Spleen (tissue), 11 donors: ENCODE results near the gene MRPL41. TPM values are rescaled to one million over a fixed set of nuclear protein-coding genes. Genes with fewer than 3 reads are reported as not detected.

ENCODE experiments used
- DNase-seq: peaks from one replicate; pipeline ENCODE4 v3.0.0-alpha.2; 2020
- H3K27ac ChIP-seq, 8 donors: fragments of 200-600 bp; sonication (generic) in 7 of 8; 1 replicate in 4 of 8; 2 replicates in 4 of 8; pipeline versions ENCODE4 v1.5.0 to v1.8.0; 2016 to 2021; ENCODE audit warnings: inconsistent platforms in 4 of 8, mild to moderate bottlenecking in 4 of 8, moderate library complexity in 1 of 8
- H3K27me3 ChIP-seq, 7 donors: fragments of 200-600 bp; sonication (generic) in 6 of 7; replicated peaks in 1 of 7; 1 replicate in 4 of 7; 2 replicates in 3 of 7; pipeline versions ENCODE4 v1.5.0 to v1.8.0; 2016 to 2021; ENCODE audit warnings: inconsistent platforms in 3 of 7, mild to moderate bottlenecking in 1 of 7
- H3K36me3 ChIP-seq, 6 donors: fragments of 200-600 bp; sonication (generic) in 5 of 6; 1 replicate in 4 of 6; 2 replicates in 2 of 6; pipeline versions ENCODE4 v1.5.0 to v1.8.0; 2016 to 2021; ENCODE audit warnings: inconsistent platforms in 2 of 6
- H3K4me1 ChIP-seq, 6 donors: fragments of 200-600 bp; sonication (generic) in 5 of 6; 1 replicate in 3 of 6; 2 replicates in 3 of 6; pipeline versions ENCODE4 v1.5.0 to v1.8.0; 2016 to 2021; ENCODE audit warnings: inconsistent platforms in 3 of 6
- H3K4me3 ChIP-seq, 8 donors: fragments of 200-600 bp; sonication (generic) in 7 of 8; 1 replicate in 4 of 8; 2 replicates in 4 of 8; pipeline versions ENCODE4 v1.5.0 to v1.8.0; 2016 to 2021; ENCODE audit warnings: inconsistent platforms in 4 of 8, mild to moderate bottlenecking in 4 of 8, moderate library complexity in 2 of 8
- H3K9me3 ChIP-seq, 8 donors: fragments of 200-600 bp; sonication (generic) in 7 of 8; 1 replicate in 4 of 8; 2 replicates in 4 of 8; pipeline versions ENCODE4 v1.5.0 to v1.8.0; 2016 to 2021; ENCODE audit warnings: inconsistent platforms in 4 of 8
- POLR2A ChIP-seq, 3 donors: fragments of 450-650 bp; IDR thresholded peaks; one replicate each; pipeline ENCODE4 v1.5.1; 2017; ENCODE audit warnings: antibody characterized with exemption in 3 of 3, mild to moderate bottlenecking in 1 of 3
- POLR2AphosphoS5 ChIP-seq, 3 donors: sonication (generic); formaldehyde crosslinking; IDR thresholded peaks; one replicate each; pipeline ENCODE4 v1.5.1; 2017; ENCODE audit warnings: antibody characterized with exemption in 3 of 3
- WGBS, 5 donors: extraction: QIAGEN DNeasy Blood & Tissue Kit in 3 of 5; methylation state at CpG; one replicate each; pipeline versions ENCODE4 v1.1.5 to v1.1.7; 2013 to 2018; 5-methylcytosine and 5-hydroxymethylcytosine counted together
- intact Hi-C: fragments of 100-400 bp; cut with DNase I; formaldehyde crosslinking; loops from one replicate; pipeline ENCODE4 v1.15.0; 2023; ENCODE audit warnings: low total_unique reads
- polyA plus RNA-seq, 3 donors: library from polyadenylated mRNA; stranded (reverse); fragments of 200-250 nt; gene quantifications; one replicate each; pipeline ENCODE4 v1.2.1, GENCODE V29; 2013
- total RNA-seq, 7 donors: library from RNA; depleted of rRNA in 3 of 7; stranded (reverse); fragments of >200 nt in 3 of 7; fragmentation: NEBNext Ultra II Directional in 4 of 7; extraction: Animal tissue kit (Norgen Biotek cat#: 25700) in 4 of 7; gene quantifications; one replicate each; pipeline versions ENCODE4 v1.1.0 to v1.2.1, GENCODE V29; 2016 to 2021
- TF ChIP-seq, protein P1 (sequence below), 11 experiments: fragments of 200-600 bp in 7 of 11; fragments of 450-650 bp in 4 of 11; sonication (generic) in 4 of 11; IDR thresholded peaks in 8 of 11; conservative IDR thresholded peaks in 3 of 11; 1 replicate in 7 of 11; 2 replicates in 4 of 11; pipeline versions ENCODE4 v1.4.0 to v1.8.0; 2016 to 2021; ENCODE audit warnings: antibody characterized with exemption in 11 of 11, inconsistent platforms in 4 of 11, mild to moderate bottlenecking in 1 of 11
- donor health status: healthy with polysubstance abuse.
- donor health status: DM: no; HTN: no; CAD: no; lungs with moderate emphysema.
- donor health status: DM: no; HTN: no; CAD: no.
- donor health status: Bipolar disorder and iron deficiency.
- donor health status: healthy.
- donor health status: DM: no; HTN: no; CAD: no.
- donor health status: DM: yes; HTN: yes; CAD: no.

Gene MRPL41
- total and polyA plus RNA-seq, 10 donors, result 20.5 to 98.1 (median 35.5) TPM

DNA sequence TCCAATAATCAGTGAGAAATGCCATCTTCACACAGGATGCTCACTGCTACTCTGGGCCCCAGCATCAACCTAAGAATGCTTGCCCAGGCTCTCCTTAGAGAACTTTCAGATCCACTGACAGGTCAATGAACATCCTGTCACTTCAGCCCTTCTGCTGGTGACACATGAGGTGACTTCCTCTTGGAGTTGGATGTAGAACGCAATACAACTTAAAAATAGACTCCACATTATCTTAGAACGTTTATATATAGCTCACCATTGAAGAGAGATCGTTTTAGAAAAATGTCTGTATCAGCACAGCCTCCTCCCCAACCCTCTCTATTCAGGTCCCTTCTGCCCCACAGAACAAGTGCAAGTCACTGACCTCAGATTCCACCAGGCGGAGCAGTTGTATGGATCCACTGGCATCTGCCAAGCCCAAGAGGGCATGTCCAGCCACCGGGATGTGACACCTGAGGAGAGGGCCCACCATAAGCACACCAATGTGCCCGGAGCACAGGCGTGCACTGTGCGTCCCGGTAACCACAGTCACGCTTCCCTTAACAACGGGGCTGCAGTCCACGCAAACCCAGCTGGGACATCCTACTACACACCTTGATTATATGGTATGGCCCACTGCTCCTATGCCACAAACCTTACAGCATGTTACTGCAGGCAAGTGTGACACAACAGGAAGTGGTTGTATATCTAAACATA, 24.2 kb downstream of the MRPL41 start:
- H3K36me3 ChIP-seq, result peaks cover 0 to 60% (median 38%) of the 10 kb centered on the region in 6 donors

DNA sequence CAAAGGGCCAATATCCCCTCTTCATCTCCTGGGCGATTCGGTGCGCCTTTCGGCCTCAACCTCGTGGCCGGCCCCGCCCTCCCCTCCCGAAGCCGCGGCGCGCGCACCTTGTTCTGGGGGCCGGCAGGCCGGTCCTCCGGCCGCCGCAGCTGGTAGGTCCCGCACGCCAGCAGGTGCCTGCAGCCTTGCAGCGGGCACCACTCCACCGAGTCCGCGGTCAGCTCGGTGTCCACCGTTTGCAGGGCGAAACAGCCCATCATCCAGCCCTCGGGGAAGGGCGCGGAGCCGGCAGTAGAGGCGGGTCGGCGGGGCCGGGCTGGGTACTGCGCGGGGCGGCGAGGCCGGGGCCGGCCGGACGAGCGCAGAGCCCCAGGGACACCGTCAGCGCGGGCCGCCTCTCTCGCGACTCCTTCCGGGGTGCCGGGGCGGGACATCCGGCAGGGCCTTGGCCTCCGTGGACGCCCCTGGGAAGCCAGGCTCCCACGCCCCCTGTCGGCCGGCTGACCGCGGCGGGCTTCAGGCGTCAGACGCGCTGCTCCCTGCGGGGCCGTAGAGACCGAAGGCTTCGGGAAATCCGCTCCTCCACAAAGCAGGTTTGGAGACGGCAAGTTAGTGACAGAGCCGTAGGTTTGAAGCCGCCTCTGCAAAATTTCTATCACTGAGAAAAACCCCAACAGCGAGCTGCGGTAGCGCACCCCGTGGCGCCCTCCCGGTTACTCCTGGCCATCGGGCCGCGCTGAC, 27.0 kb downstream of the MRPL41 start, which contains the start of gene DPH7:
Gene DPH7, minus strand, starts transcription at position 408 of the 741 bp plus-strand sequence. Its CDS starts 148 bp downstream, at position 260.
- Histone ChIP-seq H3K27me3 (no peaks in the 10 kb centered on the region), H3K4me1 (peaks cover 23 to 53% (median 40%) of the 10 kb centered on the region in 6 donors), H3K9me3 (no peaks in the 10 kb centered on the region), H3K4me3 (peak within 1 kb of the TSS; percentile 63 to 100 (median 96)), H3K36me3 (peaks cover 0 to 60% (median 40%) of the 10 kb centered on the region in 6 donors), H3K27ac (peak within 1 kb of the TSS; percentile 66 to 93 (median 84))
- peak; percentile 100 for DNase-seq
- WGBS, 5 donors, result 3 to 11% (median 4%) methylated on average over 17 to 82 of the region's 82 CpGs
- intact Hi-C loops, result no loop called here
- TF ChIP-seq, protein P1, sequence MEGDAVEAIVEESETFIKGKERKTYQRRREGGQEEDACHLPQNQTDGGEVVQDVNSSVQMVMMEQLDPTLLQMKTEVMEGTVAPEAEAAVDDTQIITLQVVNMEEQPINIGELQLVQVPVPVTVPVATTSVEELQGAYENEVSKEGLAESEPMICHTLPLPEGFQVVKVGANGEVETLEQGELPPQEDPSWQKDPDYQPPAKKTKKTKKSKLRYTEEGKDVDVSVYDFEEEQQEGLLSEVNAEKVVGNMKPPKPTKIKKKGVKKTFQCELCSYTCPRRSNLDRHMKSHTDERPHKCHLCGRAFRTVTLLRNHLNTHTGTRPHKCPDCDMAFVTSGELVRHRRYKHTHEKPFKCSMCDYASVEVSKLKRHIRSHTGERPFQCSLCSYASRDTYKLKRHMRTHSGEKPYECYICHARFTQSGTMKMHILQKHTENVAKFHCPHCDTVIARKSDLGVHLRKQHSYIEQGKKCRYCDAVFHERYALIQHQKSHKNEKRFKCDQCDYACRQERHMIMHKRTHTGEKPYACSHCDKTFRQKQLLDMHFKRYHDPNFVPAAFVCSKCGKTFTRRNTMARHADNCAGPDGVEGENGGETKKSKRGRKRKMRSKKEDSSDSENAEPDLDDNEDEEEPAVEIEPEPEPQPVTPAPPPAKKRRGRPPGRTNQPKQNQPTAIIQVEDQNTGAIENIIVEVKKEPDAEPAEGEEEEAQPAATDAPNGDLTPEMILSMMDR (IDR thresholded peaks at IDR 0.05 in 8 of 11, conservative IDR thresholded peaks at IDR 0.05 in 3 of 11), result peak; percentile 64 to 99 (median 97)
- TF ChIP-seq POLR2AphosphoS5 (IDR thresholded peaks at IDR 0.05) (peak; percentile 90 to 93 (median 93)), POLR2A (IDR thresholded peaks at IDR 0.05) (peak in 2 of 3 donors; percentile 34 to 43)

More for the DNA sequence above, 24.2 kb downstream of the MRPL41 start:
- Histone ChIP-seq H3K27ac (peak overlapping the region in 1 of 8 donors; percentile 50), H3K4me1 (peaks cover 23 to 53% (median 40%) of the 10 kb centered on the region in 6 donors), H3K9me3 (no peaks in the 10 kb centered on the region), H3K4me3 (no peak overlapping the region), H3K27me3 (no peaks in the 10 kb centered on the region)
- intact Hi-C loops, result no loop called here
- no peak for DNase-seq
- WGBS, 5 donors, result 66 to 76% (median 69%) methylated on average over 12 of the region's 12 CpGs
- TF ChIP-seq POLR2AphosphoS5 (IDR thresholded peaks at IDR 0.05) (peak in 1 of 3 donors; percentile 12), POLR2A (IDR thresholded peaks at IDR 0.05) (no peak)
- TF ChIP-seq, protein P1 (IDR thresholded peaks at IDR 0.05 in 8 of 11, conservative IDR thresholded peaks at IDR 0.05 in 3 of 11), result no peak

DNA sequence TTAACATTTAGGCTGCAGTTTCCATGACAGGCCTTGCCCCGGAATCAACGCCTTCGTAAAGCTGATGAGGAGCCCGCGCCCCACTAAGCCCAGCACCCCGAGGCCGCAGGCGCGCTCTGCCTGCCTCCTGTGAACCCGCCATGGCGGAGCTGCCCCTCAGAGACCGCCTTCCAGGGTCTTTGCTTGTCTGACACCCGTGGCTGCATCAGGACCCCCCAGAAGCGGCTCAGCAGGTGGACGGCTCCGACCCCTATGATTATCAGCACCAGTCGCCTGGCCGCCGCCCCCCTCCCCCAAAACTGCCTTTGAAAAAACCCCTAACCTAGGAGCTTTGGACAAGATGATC, 27.6 kb downstream of the MRPL41 start:
- Histone ChIP-seq H3K36me3 (peaks cover 0 to 60% (median 40%) of the 10 kb centered on the region in 6 donors), H3K27ac (peak overlapping the region; percentile 66 to 93 (median 84)), H3K9me3 (no peaks in the 10 kb centered on the region), H3K27me3 (no peaks in the 10 kb centered on the region), H3K4me1 (peaks cover 23 to 53% (median 40%) of the 10 kb centered on the region in 6 donors), H3K4me3 (peak overlapping the region; percentile 63 to 100 (median 96))
- TF ChIP-seq, protein P1 (IDR thresholded peaks at IDR 0.05 in 8 of 11, conservative IDR thresholded peaks at IDR 0.05 in 3 of 11), result no peak
- TF ChIP-seq POLR2A (IDR thresholded peaks at IDR 0.05) (no peak), POLR2AphosphoS5 (IDR thresholded peaks at IDR 0.05) (no peak)
- intact Hi-C loops, result no loop called here
- WGBS, 5 donors, result 45 to 58% (median 51%) methylated on average over 19 of the region's 19 CpGs
- peak; percentile 83 for DNase-seq
